Measurements from ENCODE around the gene UHRF2. TPM values are rescaled to one million over a fixed set of nuclear protein-coding genes. Genes with fewer than 3 reads are reported as not detected.

The UHRF2 gene
- total RNA-seq, 2 experiments from 2014 or later: 141 to 149 TPM

- CTCF ChIA-PET: no interaction called here
- no peaks in the 10 kb centered on the region for H3K27me3 Mint-ChIP-seq
- no peaks in the 10 kb centered on the region for H3K4me1 Mint-ChIP-seq (ENCODE audit: low read depth)
Measured at GRCh38 chr9:6552033-6552432, 139.0 kb downstream of the UHRF2 start.

GRCh38 chr9:6552498-6553121 lies 139.6 kb downstream of the UHRF2 start:
- DNase-seq (no peak), ATAC-seq (ENCODE audit: poor library complexity) (no peak)
- POLR2A ChIA-PET: no interaction called here
- no peaks in the 10 kb centered on the region for H3K36me3 Mint-ChIP-seq (ENCODE audit: low read depth)
- H3K4me3 Mint-ChIP-seq: no peak overlapping the region
- no peak overlapping the region for H3K27ac Mint-ChIP-seq
- no peaks in the 10 kb centered on the region for H3K4me1 Mint-ChIP-seq (ENCODE audit: low read depth)
- no peaks in the 10 kb centered on the region for H3K36me3 ChIP-seq (ENCODE audit: insufficient read depth, low read length)
- no peaks in the 10 kb centered on the region for H3K27me3 Mint-ChIP-seq
- H3K4me1 ChIP-seq (ENCODE audit: insufficient read depth, low read length): no peaks in the 10 kb centered on the region
- no peaks in the 10 kb centered on the region for H3K9me3 ChIP-seq (ENCODE audit: control insufficient read depth in 1 of 2, insufficient read depth in 1 of 2, low read length in 2 of 2)
- no peak overlapping the region for H3K4me3 ChIP-seq (ENCODE audit: low read length)
- intact Hi-C loops (cut with DNase I, micrococcal nuclease): no loop called here
- H3K27me3 ChIP-seq (ENCODE audit: control insufficient read depth in 1 of 2, insufficient read depth in 2 of 2, low read length in 2 of 2): no peaks in the 10 kb centered on the region
- CTCF ChIA-PET: no interaction called here
- no peaks in the 10 kb centered on the region for H3K9me3 Mint-ChIP-seq
- no peak for TF ChIP-seq CTCF (IDR thresholded peaks at IDR 0.05)
- no peak overlapping the region for H3K27ac ChIP-seq (ENCODE audit: low read depth in 1 of 2, low read length in 2 of 2)

More at GRCh38 chr9:6552033-6552432, 139.0 kb downstream of the UHRF2 start:
- no peaks in the 10 kb centered on the region for H3K9me3 Mint-ChIP-seq
- intact Hi-C loops (cut with DNase I, micrococcal nuclease): no loop called here
- Histone ChIP-seq H3K27me3 (ENCODE audit: control insufficient read depth in 1 of 2, insufficient read depth in 2 of 2, low read length in 2 of 2) (no peaks in the 10 kb centered on the region), H3K9me3 (ENCODE audit: control insufficient read depth in 1 of 2, insufficient read depth in 1 of 2, low read length in 2 of 2) (no peaks in the 10 kb centered on the region), H3K4me3 (ENCODE audit: low read length) (no peak overlapping the region), H3K4me1 (ENCODE audit: insufficient read depth, low read length) (no peaks in the 10 kb centered on the region), H3K36me3 (ENCODE audit: insufficient read depth, low read length) (no peaks in the 10 kb centered on the region), H3K27ac (ENCODE audit: low read depth in 1 of 2, low read length in 2 of 2) (no peak overlapping the region)
- POLR2A ChIA-PET: no interaction called here
- no peak for TF ChIP-seq CTCF (IDR thresholded peaks at IDR 0.05)
- no peak overlapping the region for H3K4me3 Mint-ChIP-seq
- H3K36me3 Mint-ChIP-seq (ENCODE audit: low read depth): no peaks in the 10 kb centered on the region
- DNase-seq (no peak), ATAC-seq (ENCODE audit: poor library complexity) (no peak)
- no peak overlapping the region for H3K27ac Mint-ChIP-seq

- Histone ChIP-seq H3K9me3 (ENCODE audit: control insufficient read depth in 1 of 2, insufficient read depth in 1 of 2, low read length in 2 of 2) (no peaks in the 10 kb centered on the region), H3K27me3 (ENCODE audit: control insufficient read depth in 1 of 2, insufficient read depth in 2 of 2, low read length in 2 of 2) (no peaks in the 10 kb centered on the region), H3K4me3 (ENCODE audit: low read length) (no peak overlapping the region), H3K4me1 (ENCODE audit: insufficient read depth, low read length) (no peaks in the 10 kb centered on the region), H3K27ac (ENCODE audit: low read depth in 1 of 2, low read length in 2 of 2) (no peak overlapping the region), H3K36me3 (ENCODE audit: insufficient read depth, low read length) (no peaks in the 10 kb centered on the region)
- ChIA-PET CTCF (no interaction called here), POLR2A (no interaction called here)
- DNase-seq (no peak), ATAC-seq (ENCODE audit: poor library complexity) (no peak)
- no peaks in the 10 kb centered on the region for H3K4me1 Mint-ChIP-seq (ENCODE audit: low read depth)
- no peak overlapping the region for H3K27ac Mint-ChIP-seq
- intact Hi-C loops (cut with DNase I, micrococcal nuclease): no loop called here
- no peak overlapping the region for H3K4me3 Mint-ChIP-seq
- TF ChIP-seq CTCF (IDR thresholded peaks at IDR 0.05): no peak
- no peaks in the 10 kb centered on the region for H3K36me3 Mint-ChIP-seq (ENCODE audit: low read depth)
- H3K9me3 Mint-ChIP-seq: no peaks in the 10 kb centered on the region
- no peaks in the 10 kb centered on the region for H3K27me3 Mint-ChIP-seq
Measured at GRCh38 chr9:6553866-6554265, 140.9 kb downstream of the UHRF2 start.

Other genes starting within 250 kb of the UHRF2 start
- gene IL33, start 197.4 kb upstream of the UHRF2 start, total RNA-seq: not detected
- gene TPD52L3, start 84.8 kb upstream of the UHRF2 start, total RNA-seq: not detected
- not detected for gene GLDC, start 232.5 kb downstream of the UHRF2 start, total RNA-seq